ENCODE measurements around the gene MSRB3.
"Not testable (repeated sequence)": the region's sequence is repeated elsewhere in the genome, so short reads cannot be mapped to it uniquely, and the experiment has no call there.

Gene MSRB3

DNA sequence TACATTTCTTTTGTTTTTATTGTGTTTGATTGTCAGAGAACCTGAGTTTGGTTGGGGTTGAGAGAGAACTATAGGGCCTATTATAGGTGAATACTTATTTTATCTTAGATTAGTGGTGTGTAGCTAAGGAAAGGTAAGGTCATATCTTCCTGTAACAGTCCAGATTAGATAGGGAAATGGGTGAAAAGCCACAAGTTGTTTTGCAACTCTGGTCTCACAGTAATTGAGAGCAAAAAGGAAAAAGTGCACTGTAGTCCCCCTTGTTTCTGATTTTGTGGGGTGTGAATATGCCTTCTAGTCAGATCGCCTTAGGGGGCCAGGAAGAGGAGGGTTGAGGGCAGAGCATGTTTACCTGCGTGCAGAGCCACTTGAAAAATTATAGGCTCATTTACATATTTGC lies 8.9 kb downstream of the MSRB3 start:
- DNase-seq (ENCODE audit: low spot score): no peak

DNA sequence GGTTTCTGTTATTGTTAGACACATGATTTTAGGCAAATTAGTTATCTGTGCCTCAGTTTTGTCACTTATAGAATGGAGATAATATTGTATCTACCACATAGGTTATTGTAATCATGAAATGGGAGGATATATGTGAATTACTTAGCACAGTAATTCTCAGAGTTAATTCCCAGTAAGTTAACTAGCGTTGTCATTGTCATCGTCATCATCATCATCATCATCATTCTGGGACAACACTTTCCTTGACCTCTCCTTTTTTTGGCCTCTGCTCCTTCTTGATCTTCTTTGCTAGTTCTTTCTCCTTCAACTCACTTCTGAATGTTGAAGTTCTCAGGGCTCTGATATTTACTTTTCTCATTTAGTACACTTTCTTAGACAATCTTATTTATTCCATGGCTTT lies 13.8 kb downstream of the MSRB3 start:
- no peak for DNase-seq (ENCODE audit: low spot score)

GRCh38 chr12:65293735-65294134 lies 15.3 kb downstream of the MSRB3 start:
- no peak for DNase-seq (ENCODE audit: low spot score)

- no peak for DNase-seq (ENCODE audit: low spot score)
These were observed 16.3 kb downstream of the MSRB3 start for GRCh38 chr12:65294641-65295262.

- no peak for DNase-seq (ENCODE audit: low spot score)
These were observed 18.2 kb downstream of the MSRB3 start for GRCh38 chr12:65296508-65297265.

GRCh38 chr12:65300097-65300496 lies 21.6 kb downstream of the MSRB3 start:
- no peak for DNase-seq (ENCODE audit: low spot score)

DNA sequence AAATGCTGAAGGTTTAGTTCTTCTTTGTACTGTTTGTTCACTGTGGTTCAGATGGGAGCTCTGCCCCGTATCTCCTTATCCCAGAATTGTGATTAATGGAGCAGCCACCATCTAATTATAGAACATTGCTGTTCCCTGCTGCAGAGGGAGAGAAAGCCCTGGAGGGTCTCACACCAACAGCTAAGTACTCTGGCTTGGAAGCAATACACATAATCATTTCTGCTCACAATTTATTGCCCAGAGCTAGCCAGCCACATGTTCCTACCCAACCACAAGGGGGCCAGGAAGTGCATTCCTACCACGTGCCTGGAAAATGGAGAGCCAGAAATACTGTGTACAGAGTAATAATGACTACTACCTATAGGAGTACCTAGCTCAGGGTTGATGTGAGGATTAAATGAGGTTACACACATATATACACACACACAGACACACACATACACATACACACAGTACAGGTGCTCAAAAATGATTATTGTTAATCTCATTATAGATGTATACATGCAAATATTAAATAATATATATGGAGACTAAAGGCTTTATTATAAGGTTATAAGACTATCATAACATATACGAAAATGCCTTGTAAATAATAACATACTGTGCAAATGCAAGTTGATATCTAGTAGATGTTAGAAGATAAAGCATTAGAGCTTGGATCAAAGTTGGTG lies 22.3 kb downstream of the MSRB3 start:
- DNase-seq (ENCODE audit: low spot score): peak; percentile 78

- no peak for DNase-seq (ENCODE audit: low spot score)
These were observed 24.4 kb downstream of the MSRB3 start for GRCh38 chr12:65302891-65303290.

GRCh38 chr12:65305346-65305950 lies 27.0 kb downstream of the MSRB3 start:
- no peak for DNase-seq (ENCODE audit: low spot score)

- DNase-seq (ENCODE audit: low spot score): peak; percentile 94
These were observed 28.1 kb downstream of the MSRB3 start for GRCh38 chr12:65306366-65307168.

- DNase-seq (ENCODE audit: low spot score): no peak
These were observed 28.7 kb downstream of the MSRB3 start for GRCh38 chr12:65307169-65307501.

DNA sequence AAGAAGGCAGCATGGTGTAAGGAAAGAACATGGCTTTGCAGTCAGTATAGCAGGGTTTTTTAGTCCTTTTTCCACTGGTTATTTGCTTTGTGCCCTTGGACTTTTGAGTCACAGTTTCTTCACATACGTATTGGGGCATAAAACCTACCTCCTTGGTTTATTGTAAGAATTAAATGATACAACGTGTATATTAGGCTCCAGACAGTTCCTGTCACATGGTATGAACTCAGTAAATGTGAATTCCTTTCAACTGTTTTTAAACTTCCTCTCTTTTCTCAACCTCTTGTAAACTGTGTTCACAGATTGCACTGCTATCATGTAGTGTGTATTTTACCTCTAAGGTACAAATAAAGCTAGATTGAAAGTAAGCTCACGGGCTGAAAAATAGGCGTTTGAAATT lies 29.5 kb downstream of the MSRB3 start:
- peak; percentile 3 for DNase-seq (ENCODE audit: low spot score)

GRCh38 chr12:65308601-65309071 lies 30.2 kb downstream of the MSRB3 start:
- DNase-seq (ENCODE audit: low spot score): peak; percentile 3

DNA sequence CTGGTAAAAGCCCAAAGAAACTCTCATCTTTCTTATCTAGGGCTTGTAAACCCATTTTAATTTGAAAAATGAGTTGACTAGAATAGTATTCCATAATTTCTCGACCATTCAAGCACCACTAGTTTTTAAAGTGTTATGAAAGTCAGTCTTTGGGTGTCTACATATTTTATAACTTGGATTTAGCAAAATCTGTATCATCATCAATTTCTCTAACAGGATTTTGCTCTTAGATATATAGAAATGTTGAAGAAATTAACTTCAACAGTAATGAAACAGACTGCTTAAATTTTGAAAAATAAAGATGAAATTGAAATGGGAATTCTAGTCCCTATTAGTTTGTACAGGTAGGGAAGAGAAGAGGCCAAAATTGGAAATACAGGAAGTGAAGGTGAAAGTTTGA lies 32.8 kb downstream of the MSRB3 start:
- DNase-seq (ENCODE audit: low spot score): no peak

GRCh38 chr12:65313719-65314317 lies 35.3 kb downstream of the MSRB3 start:
- DNase-seq (ENCODE audit: low spot score): peak; percentile 82

DNA sequence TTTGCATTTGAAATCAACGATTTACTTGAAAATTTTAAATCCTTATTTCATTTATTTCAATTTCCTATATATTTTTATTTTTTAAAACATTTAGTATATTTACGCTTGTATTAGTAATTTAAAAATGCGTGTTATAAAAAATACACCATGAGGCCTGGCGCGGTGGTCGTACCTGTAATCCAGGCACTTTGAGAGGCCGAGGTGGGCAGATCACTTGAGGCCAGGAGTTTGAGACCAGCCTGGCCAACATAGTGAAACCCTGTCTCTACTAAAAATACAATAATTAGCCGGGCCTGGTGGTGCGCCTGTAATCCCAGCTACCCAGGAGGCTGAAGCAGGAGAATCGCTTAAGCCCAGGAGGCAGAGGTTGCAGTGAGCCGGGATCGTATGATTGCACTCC lies 36.8 kb downstream of the MSRB3 start:
- DNase-seq (ENCODE audit: low spot score): not testable (repeated sequence)

GRCh38 chr12:65318186-65318685 lies 39.8 kb downstream of the MSRB3 start:
- no peak for DNase-seq (ENCODE audit: low spot score)

DNA sequence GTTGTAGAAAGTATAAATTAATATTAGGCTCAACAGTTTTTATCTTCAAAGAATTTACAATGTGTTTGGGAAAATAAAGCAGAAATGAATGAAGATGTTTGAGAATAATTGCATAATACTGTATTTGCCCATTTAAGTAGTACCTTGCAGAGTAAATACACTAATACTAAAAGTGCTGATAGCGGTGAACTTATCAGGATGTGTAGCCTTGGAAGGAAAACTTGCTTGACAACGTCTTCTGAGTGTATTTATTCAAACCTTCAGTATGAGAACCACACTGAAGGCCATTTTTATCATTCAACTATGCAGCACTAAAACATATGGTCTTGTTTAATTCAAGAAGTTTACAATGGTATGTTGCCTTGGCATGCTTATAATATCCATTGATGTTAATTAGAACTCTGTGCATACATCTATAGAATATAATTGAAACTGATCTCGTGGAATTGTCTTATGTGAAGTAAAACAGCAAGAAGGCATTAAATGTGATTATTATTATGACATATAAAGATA lies 41.3 kb downstream of the MSRB3 start:
- no peak for DNase-seq (ENCODE audit: low spot score)

DNA sequence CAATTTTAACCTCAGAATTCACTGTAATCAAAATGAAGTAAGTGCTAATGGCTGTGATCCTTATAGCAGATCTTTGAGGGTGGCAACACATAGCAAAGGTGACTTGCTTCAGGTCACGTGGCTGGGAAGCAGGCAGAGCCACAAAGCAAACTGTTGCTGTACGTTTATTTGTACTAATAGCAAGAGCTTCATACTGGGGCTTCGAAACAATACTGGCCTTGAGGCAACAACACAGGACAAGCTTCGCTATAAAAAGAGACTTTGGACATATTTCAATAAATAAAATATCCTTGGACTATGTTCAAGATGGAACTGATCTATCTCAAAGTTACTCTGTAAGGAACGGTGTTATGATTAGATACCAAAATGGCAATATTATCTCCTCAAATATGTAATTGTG lies 44.6 kb downstream of the MSRB3 start:
- DNase-seq (ENCODE audit: low spot score): no peak

DNA sequence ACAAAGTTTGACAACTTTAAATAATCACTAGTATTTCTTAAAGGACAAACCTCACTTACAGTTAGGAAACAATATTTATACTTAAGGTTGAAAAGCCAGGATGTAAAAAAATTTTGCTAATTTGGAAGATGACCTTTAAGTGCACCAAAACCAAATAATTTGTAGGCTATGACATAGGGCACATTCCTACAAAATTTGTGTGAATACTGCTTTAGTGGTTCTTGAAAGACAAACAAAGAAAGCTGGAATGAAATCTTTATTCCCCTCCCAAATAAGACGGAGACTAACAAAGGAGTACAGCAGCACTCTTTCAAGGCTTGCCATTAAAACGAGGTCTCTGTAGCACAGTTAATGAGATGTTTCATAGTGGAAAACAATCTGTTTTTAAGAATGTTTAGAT lies 45.6 kb downstream of the MSRB3 start:
- DNase-seq (ENCODE audit: low spot score): no peak

DNA sequence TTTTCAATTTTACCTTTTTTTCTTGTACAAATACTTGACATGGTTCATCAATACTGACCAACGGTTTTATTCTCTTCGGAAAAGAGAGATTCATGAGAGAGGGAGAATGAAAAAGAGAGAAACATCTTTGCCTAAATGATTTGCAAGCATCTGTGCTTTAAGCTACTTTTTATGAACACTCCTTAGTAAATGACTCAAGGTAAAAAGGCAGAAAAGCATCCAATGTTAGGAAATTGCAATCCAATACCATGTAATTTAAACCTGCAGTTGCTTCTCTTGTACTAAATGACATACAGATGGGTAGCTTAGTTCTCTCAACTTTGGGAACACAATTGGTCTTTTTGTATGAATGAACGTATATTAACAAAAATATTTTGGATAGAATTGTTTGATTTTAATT lies 46.1 kb downstream of the MSRB3 start:
- no peak for DNase-seq (ENCODE audit: low spot score)

Measured in RKO (cell line).